Neural cell (in vitro differentiated cells): ENCODE results near the gene COG5.
"Not testable (repeated sequence)": the region's sequence is repeated elsewhere in the genome, so short reads cannot be mapped to it uniquely, and the experiment has no call there.

Experiments used
- CTCF ChIP-seq: fragments of 450-650 bp; IDR thresholded peaks from 2 replicates; pipeline ENCODE4 v1.5.1; 2014; ENCODE audit warnings: antibody characterized with exemption, mild to moderate bottlenecking, moderate library complexity; ENCODE audit not compliant: poor library complexity, severe bottlenecking
- EP300 ChIP-seq: fragments of 450-650 bp; conservative IDR thresholded peaks from 2 replicates; pipeline ENCODE4 v1.6.1; 2014; ENCODE audit warnings: antibody characterized with exemption, mild to moderate bottlenecking, moderate library complexity; ENCODE audit not compliant: poor library complexity, severe bottlenecking
- EZH2 ChIP-seq: fragments of 200-600, 300-800 bp; shearing (Covaris generic), sonication (generic); IDR thresholded peaks from 2 replicates; pipeline ENCODE4 v1.6.1; 2014; ENCODE audit warnings: antibody characterized with exemption, low read length, borderline replicate concordance, mild to moderate bottlenecking; ENCODE audit not compliant: insufficient read depth, poor library complexity, severe bottlenecking
- MXI1 ChIP-seq: fragments of 450-650 bp; conservative IDR thresholded peaks from 2 replicates; pipeline ENCODE4 v1.6.1; 2014; ENCODE audit warnings: antibody characterized with exemption, mild to moderate bottlenecking; ENCODE audit not compliant: poor library complexity, severe bottlenecking
- POLR2AphosphoS5 ChIP-seq: IDR thresholded peaks from 2 replicates; pipeline ENCODE4 v1.6.1; 2012
- RAD21 ChIP-seq: fragments of 450-650 bp; conservative IDR thresholded peaks from 2 replicates; pipeline ENCODE4 v1.6.1; 2014; ENCODE audit warnings: antibody characterized with exemption, mild to moderate bottlenecking, moderate library complexity
- REST ChIP-seq: IDR thresholded peaks from 2 replicates; pipeline ENCODE4 v1.6.1; 2012; ENCODE audit warnings: borderline replicate concordance
- TAF1 ChIP-seq: IDR thresholded peaks from 2 replicates; pipeline ENCODE4 v1.6.1; 2012; ENCODE audit warnings: low read depth

- not testable (repeated sequence) for TF ChIP-seq MXI1, REST, CTCF, EZH2, POLR2AphosphoS5, TAF1, EP300, RAD21
These were observed 342.9 kb downstream of the COG5 start for GRCh38 chr7:107220806-107221205.
